ENCODE data around the gene FIBCD1.

Gene FIBCD1

DNA sequence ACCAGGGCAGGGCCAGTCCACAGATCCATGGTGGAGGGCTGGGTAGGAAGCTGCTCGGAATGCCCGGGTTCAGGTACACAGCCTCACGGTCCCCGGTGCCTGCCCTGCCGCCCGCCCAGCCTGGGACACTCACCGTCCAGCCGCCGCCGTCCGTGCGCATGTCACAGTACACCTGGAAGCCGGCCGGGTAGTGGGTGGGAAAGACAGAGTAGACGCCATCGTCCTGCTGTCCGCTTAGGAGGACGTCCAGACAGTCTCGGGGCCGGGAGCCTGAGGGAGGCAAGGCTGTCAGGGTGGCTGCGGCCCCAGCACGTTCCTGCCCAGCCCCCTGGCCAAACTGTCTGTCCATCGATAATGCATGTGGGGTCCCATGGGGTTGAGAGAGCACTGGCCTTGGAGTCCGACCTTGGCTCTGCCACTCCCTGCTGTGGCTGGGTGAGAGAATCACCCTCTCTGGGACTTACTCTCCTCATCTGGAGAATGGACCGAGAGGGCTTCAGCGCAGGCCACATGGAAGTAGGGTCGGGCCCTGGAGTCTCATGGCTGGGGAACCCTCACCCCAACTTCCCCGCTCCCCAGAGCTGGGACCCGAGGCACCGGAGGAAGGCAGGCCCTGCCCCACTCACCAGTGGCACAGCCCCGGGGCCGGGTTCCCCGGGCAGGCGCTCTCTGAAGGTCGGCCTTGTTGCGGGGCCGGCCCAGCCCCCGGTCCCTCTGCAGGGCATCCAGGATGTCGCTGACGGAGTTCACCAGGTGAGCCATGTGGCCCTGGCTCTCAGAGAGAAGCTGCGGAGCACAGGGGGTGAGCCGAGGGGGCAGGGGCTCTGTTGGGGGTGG, 15.2 kb downstream of the FIBCD1 start:
- Histone ChIP-seq H3K4me3 (ENCODE audit: low read length in 2 of 2) (no peak overlapping the region), H3K14ac (ENCODE audit: low read length) (peak overlapping the region; percentile 17), H2AK5ac (ENCODE audit: low read depth, low read length) (peak overlapping the region; percentile 65), H3K36me3 (replicated peaks in 1 of 2; ENCODE audit: control insufficient read depth in 2 of 2, insufficient read depth in 2 of 2, low read length in 2 of 2) (no peaks in the 10 kb centered on the region), H2BK120ac (ENCODE audit: low read depth, low read length) (no peak overlapping the region), H3K4me1 (ENCODE audit: control insufficient read depth in 2 of 2, insufficient read depth in 1 of 2, low read depth in 1 of 2, low read length in 2 of 2) (peaks cover 21 to 25% of the 10 kb centered on the region in 2 donors), H3K9me3 (replicated peaks in 1 of 2; ENCODE audit: control insufficient read depth in 2 of 2, insufficient read depth in 1 of 2, low read depth in 1 of 2, low read length in 2 of 2) (no peaks in the 10 kb centered on the region), H3K79me1 (ENCODE audit: low read depth, low read length) (no peaks in the 10 kb centered on the region), H3K27ac (replicated peaks; ENCODE audit: low read length) (no peak overlapping the region), H4K8ac (ENCODE audit: low read depth, low read length) (no peak overlapping the region), H2BK5ac (ENCODE audit: low read length) (no peak overlapping the region), H2BK15ac (ENCODE audit: low read length) (peak overlapping the region; percentile 44), H3K4me2 (ENCODE audit: insufficient read depth, low read length, poor library complexity, severe bottlenecking) (no peak overlapping the region), H4K91ac (ENCODE audit: low read depth, low read length, poor library complexity) (no peak overlapping the region), H3K9ac (ENCODE audit: low read depth, low read length, poor library complexity) (peak overlapping the region; percentile 15), H2AFZ (ENCODE audit: low read length) (no peak overlapping the region), H3K4ac (ENCODE audit: low read length) (no peak overlapping the region), H3K18ac (ENCODE audit: low read length) (peak overlapping the region; percentile 53), H3K23ac (ENCODE audit: low read depth, low read length, poor library complexity) (peak overlapping the region; percentile 99), H2BK12ac (ENCODE audit: low read length) (peak overlapping the region; percentile 6), H3K27me3 (ENCODE audit: control insufficient read depth in 3 of 3, insufficient read depth in 3 of 3, low read depth in 1 of 3, low read length in 3 of 3) (peaks cover 0 to 82% (median 2%) of the 10 kb centered on the region in 3 experiments)
- whole genome bisulfite sequencing, 2 donors (ENCODE audit: extremely low coverage in 2 of 2, insufficient read length in 2 of 2, insufficient replicate concordance in 1 of 2), result no CpG with 5 or more reads among the region's 42 CpGs
- no peak for DNase-seq (ENCODE audit: low spot score)

DNA sequence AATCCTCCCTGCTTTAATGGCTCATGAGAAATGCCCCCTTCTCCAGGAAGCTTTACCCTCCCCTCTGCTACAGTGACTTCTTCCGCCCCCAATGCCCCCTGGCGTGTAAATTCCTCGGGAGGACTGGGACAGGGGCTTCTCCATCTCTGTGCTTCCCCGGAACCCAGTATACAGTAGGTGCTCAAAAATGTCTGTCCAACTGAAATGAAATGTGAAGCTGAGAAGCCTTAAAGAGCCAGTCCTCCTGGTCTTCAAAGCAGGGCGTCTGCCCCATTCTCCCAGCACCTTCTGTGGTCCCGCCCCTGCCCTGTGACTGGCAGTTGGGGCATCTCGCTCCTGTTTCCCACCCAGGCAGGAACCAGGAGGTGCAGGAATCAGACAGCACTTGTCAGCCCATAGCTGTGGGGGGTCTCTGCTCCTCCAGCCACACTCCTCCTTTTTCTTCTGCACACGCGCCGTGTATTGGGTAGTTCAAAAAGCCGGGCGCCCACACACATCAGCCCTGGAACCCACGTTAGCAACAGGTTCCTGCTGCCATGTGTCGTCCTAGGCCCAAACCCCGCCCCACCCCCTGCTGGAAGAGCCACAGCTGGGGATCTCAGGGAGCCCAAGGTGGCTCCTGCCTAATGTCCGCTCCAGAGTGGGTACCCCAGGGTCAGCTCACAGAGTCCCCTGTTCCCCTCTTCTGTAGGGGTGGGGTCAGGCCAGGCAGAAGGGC, 16.0 kb downstream of the FIBCD1 start:
- no CpG with 5 or more reads among the region's 16 CpGs for WGBS, 2 donors (ENCODE audit: extremely low coverage in 2 of 2, insufficient read length in 2 of 2, insufficient replicate concordance in 1 of 2)
- peak overlapping the region; percentile 6 for H2BK12ac ChIP-seq (ENCODE audit: low read length)

DNA sequence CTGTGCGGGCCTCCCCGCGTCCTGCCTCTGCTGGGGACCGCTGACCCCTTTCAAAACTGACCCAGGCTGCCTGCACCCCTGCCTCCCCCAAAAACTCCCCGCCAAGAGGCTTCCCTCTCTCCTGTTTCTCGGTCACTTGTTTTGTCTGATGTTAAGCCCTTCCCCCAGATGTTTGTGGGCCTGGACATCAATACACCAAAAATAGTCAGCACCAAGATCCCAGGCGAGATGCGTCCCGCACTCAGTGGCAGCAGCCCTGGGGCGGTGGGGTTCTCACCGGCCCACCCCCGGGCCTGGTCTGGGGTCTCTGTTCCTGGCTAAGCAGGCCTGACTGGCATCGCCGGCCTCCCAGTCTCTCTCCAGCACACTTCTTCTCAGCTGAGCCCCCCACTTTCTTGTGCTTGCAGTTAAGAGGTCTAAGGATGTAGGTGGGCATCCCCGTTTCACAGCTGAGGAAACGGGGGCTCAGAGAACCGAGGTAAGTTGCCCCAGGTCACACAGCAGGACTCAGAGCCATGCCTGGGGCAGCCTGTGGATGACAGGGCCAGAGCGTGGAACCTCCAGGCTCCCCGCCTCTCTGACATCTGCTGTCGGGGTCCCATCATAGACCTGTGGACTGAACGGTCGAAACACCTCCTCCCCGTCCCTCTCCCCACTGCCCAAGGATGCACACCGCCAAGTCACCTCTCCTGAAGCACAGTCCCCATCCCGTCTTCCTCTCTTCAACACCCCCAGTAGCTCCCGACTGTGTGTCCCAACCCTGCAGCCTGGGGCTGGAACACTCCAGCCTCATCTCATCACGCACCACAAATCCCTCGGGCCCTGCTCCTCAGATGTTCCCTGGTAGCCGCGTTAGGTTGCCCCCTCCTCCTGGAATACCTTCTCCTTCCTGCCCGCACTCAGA, 16.8 kb downstream of the FIBCD1 start:
- Histone ChIP-seq H3K18ac (ENCODE audit: low read length) (peak overlapping the region; percentile 63), H3K27me3 (ENCODE audit: control insufficient read depth in 3 of 3, insufficient read depth in 3 of 3, low read depth in 1 of 3, low read length in 3 of 3) (peaks cover 2 to 91% (median 2%) of the 10 kb centered on the region in 3 experiments), H2BK15ac (ENCODE audit: low read length) (peak overlapping the region; percentile 21), H3K4me3 (ENCODE audit: low read length in 2 of 2) (no peak overlapping the region), H3K9me3 (replicated peaks in 1 of 2; ENCODE audit: control insufficient read depth in 2 of 2, insufficient read depth in 1 of 2, low read depth in 1 of 2, low read length in 2 of 2) (no peaks in the 10 kb centered on the region), H2BK5ac (ENCODE audit: low read length) (no peak overlapping the region), H2AK5ac (ENCODE audit: low read depth, low read length) (peak overlapping the region; percentile 95), H3K36me3 (replicated peaks in 1 of 2; ENCODE audit: control insufficient read depth in 2 of 2, insufficient read depth in 2 of 2, low read length in 2 of 2) (no peaks in the 10 kb centered on the region), H3K27ac (replicated peaks; ENCODE audit: low read length) (no peak overlapping the region), H3K4me1 (ENCODE audit: control insufficient read depth in 2 of 2, insufficient read depth in 1 of 2, low read depth in 1 of 2, low read length in 2 of 2) (peaks cover 16 to 23% of the 10 kb centered on the region in 2 donors), H4K91ac (ENCODE audit: low read depth, low read length, poor library complexity) (no peak overlapping the region), H3K9ac (ENCODE audit: low read depth, low read length, poor library complexity) (no peak overlapping the region), H3K14ac (ENCODE audit: low read length) (peak overlapping the region; percentile 73), H3K23ac (ENCODE audit: low read depth, low read length, poor library complexity) (peak overlapping the region; percentile 90), H3K4me2 (ENCODE audit: insufficient read depth, low read length, poor library complexity, severe bottlenecking) (no peak overlapping the region), H2AFZ (ENCODE audit: low read length) (no peak overlapping the region), H3K79me1 (ENCODE audit: low read depth, low read length) (no peaks in the 10 kb centered on the region), H3K4ac (ENCODE audit: low read length) (no peak overlapping the region), H2BK120ac (ENCODE audit: low read depth, low read length) (no peak overlapping the region), H4K8ac (ENCODE audit: low read depth, low read length) (no peak overlapping the region), H2BK12ac (ENCODE audit: low read length) (no peak overlapping the region)
- DNase-seq (ENCODE audit: low spot score), result no peak
- no CpG with 5 or more reads among the region's 31 CpGs for WGBS, 2 donors (ENCODE audit: extremely low coverage in 2 of 2, insufficient read length in 2 of 2, insufficient replicate concordance in 1 of 2)

More for the DNA sequence above, 16.0 kb downstream of the FIBCD1 start:
- Histone ChIP-seq H3K4me3 (ENCODE audit: low read length in 2 of 2) (no peak overlapping the region), H3K23ac (ENCODE audit: low read depth, low read length, poor library complexity) (peak overlapping the region; percentile 99), H2BK120ac (ENCODE audit: low read depth, low read length) (no peak overlapping the region), H3K36me3 (replicated peaks in 1 of 2; ENCODE audit: control insufficient read depth in 2 of 2, insufficient read depth in 2 of 2, low read length in 2 of 2) (no peaks in the 10 kb centered on the region), H2AFZ (ENCODE audit: low read length) (no peak overlapping the region), H3K9ac (ENCODE audit: low read depth, low read length, poor library complexity) (no peak overlapping the region), H3K4me2 (ENCODE audit: insufficient read depth, low read length, poor library complexity, severe bottlenecking) (no peak overlapping the region), H3K9me3 (replicated peaks in 1 of 2; ENCODE audit: control insufficient read depth in 2 of 2, insufficient read depth in 1 of 2, low read depth in 1 of 2, low read length in 2 of 2) (no peaks in the 10 kb centered on the region), H3K27ac (replicated peaks; ENCODE audit: low read length) (no peak overlapping the region), H3K18ac (ENCODE audit: low read length) (peak overlapping the region; percentile 53), H2BK15ac (ENCODE audit: low read length) (peak overlapping the region; percentile 21), H4K91ac (ENCODE audit: low read depth, low read length, poor library complexity) (no peak overlapping the region), H3K4ac (ENCODE audit: low read length) (no peak overlapping the region), H3K79me1 (ENCODE audit: low read depth, low read length) (no peaks in the 10 kb centered on the region), H3K4me1 (ENCODE audit: control insufficient read depth in 2 of 2, insufficient read depth in 1 of 2, low read depth in 1 of 2, low read length in 2 of 2) (peaks cover 19 to 24% of the 10 kb centered on the region in 2 donors), H3K14ac (ENCODE audit: low read length) (peak overlapping the region; percentile 47), H3K27me3 (ENCODE audit: control insufficient read depth in 3 of 3, insufficient read depth in 3 of 3, low read depth in 1 of 3, low read length in 3 of 3) (peaks cover 0 to 85% (median 2%) of the 10 kb centered on the region in 3 experiments), H2BK5ac (ENCODE audit: low read length) (no peak overlapping the region), H2AK5ac (ENCODE audit: low read depth, low read length) (peak overlapping the region; percentile 65), H4K8ac (ENCODE audit: low read depth, low read length) (no peak overlapping the region)
- no peak for DNase-seq (ENCODE audit: low spot score)
